ENCODE measurements around the gene CRIP3. TPM values are rescaled to one million over a fixed set of nuclear protein-coding genes. Genes with fewer than 3 reads are reported as not detected.

Gene CRIP3
- total RNA-seq, 1 experiment from 2014 or later: 44.7 TPM

- TF ChIP-seq, protein P1, sequence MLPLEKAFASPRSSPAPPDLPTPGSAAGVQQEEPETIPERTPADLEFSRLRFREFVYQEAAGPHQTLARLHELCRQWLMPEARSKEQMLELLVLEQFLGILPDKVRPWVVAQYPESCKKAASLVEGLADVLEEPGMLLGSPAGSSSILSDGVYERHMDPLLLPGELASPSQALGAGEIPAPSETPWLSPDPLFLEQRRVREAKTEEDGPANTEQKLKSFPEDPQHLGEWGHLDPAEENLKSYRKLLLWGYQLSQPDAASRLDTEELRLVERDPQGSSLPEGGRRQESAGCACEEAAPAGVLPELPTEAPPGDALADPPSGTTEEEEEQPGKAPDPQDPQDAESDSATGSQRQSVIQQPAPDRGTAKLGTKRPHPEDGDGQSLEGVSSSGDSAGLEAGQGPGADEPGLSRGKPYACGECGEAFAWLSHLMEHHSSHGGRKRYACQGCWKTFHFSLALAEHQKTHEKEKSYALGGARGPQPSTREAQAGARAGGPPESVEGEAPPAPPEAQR (CRISPR knock-in tag; IDR thresholded peaks at IDR 0.05): no peak
- no peak for TF ChIP-seq SOX15 (CRISPR knock-in tag; IDR thresholded peaks at IDR 0.05)
These were observed 19.9 kb upstream of the CRIP3 start (continued) for GRCh38 chr6:43328528-43328927.

DNA sequence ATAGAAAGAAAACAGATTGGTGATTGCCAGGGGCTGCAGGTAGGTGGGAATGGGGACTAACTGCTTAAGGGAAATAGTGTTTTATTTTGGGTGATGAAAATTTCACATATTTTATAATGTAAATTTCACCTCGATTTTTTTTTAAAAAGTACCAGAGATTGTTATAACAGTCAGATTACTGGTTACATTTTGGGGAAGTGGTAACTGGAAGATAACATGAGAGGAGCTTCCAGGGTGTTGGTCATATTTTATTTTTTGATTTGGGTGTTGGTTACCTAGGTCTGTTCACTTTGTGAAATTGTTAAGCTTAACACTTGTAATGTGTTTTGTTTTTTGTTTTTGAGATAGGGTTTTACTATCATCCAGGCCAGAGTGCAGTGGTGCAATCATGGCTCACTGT, 17.2 kb upstream of the CRIP3 start:
- H3K9me3 Mint-ChIP-seq: no peaks in the 10 kb centered on the region
- POLR2A ChIA-PET: no interaction called here
- H3K4me1 Mint-ChIP-seq: no peaks in the 10 kb centered on the region
- no peak overlapping the region for H3K27ac Mint-ChIP-seq
- H3K27me3 Mint-ChIP-seq (ENCODE audit: low read depth): no peaks in the 10 kb centered on the region
- TF ChIP-seq PREB (CRISPR knock-in tag; IDR thresholded peaks at IDR 0.05; ENCODE audit: borderline replicate concordance) (no peak), JUN (CRISPR knock-in tag; IDR thresholded peaks at IDR 0.05) (no peak), ZNF263 (CRISPR knock-in tag; IDR thresholded peaks at IDR 0.05; ENCODE audit: low read depth) (no peak), ZNF138 (CRISPR knock-in tag; conservative IDR thresholded peaks at IDR 0.05) (no peak), ZNF317 (CRISPR knock-in tag; IDR thresholded peaks at IDR 0.05; ENCODE audit: borderline replicate concordance, low read depth) (no peak), ZNF281 (CRISPR knock-in tag; IDR thresholded peaks at IDR 0.05) (no peak), RORB (CRISPR knock-in tag; IDR thresholded peaks at IDR 0.05) (no peak), FOXK1 (CRISPR knock-in tag; IDR thresholded peaks at IDR 0.05) (no peak), ATF2 (CRISPR knock-in tag; IDR thresholded peaks at IDR 0.05; ENCODE audit: borderline replicate concordance, low read depth) (no peak), ELF4 (CRISPR knock-in tag; IDR thresholded peaks at IDR 0.05; ENCODE audit: low read depth) (no peak)
- TF ChIP-seq, protein P2, sequence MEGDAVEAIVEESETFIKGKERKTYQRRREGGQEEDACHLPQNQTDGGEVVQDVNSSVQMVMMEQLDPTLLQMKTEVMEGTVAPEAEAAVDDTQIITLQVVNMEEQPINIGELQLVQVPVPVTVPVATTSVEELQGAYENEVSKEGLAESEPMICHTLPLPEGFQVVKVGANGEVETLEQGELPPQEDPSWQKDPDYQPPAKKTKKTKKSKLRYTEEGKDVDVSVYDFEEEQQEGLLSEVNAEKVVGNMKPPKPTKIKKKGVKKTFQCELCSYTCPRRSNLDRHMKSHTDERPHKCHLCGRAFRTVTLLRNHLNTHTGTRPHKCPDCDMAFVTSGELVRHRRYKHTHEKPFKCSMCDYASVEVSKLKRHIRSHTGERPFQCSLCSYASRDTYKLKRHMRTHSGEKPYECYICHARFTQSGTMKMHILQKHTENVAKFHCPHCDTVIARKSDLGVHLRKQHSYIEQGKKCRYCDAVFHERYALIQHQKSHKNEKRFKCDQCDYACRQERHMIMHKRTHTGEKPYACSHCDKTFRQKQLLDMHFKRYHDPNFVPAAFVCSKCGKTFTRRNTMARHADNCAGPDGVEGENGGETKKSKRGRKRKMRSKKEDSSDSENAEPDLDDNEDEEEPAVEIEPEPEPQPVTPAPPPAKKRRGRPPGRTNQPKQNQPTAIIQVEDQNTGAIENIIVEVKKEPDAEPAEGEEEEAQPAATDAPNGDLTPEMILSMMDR (IDR thresholded peaks at IDR 0.05): no peak
- no peak overlapping the region for H3K4me3 Mint-ChIP-seq
- CTCF ChIA-PET: interaction anchor here (1.0 to 1.3 kb wide), 3 partner anchors 9 to 61 kb away, joined by 3 to 4 read pairs (median 3); no protein-coding TSS in a partner anchor
- ATAC-seq (no peak), DNase-seq (ENCODE audit: low spot score) (no peak)
- no peaks in the 10 kb centered on the region for H3K36me3 Mint-ChIP-seq

DNA sequence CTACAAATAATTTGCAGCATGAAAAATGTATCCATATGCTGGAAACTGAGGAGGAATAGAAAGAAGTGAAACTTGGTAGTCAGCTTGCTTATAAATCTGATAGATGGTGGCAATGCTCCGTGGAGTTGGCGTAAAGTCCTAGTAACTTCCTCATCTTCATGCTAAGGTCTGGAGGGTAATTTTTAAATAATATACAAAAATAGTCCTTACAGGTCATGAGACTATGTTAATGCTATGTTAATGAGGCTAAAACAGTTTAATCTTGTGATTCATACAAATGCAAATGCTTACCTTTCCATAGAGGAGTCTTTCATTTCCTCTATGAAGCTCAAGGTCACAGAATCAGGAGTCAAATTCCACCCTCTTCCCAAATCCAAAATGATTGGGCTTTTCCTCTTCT, 9.4 kb upstream of the CRIP3 start:
- H3K36me3 Mint-ChIP-seq: no peaks in the 10 kb centered on the region
- DNase-seq (ENCODE audit: low spot score) (no peak), ATAC-seq (no peak)
- POLR2A ChIA-PET: no interaction called here
- H3K27me3 Mint-ChIP-seq (ENCODE audit: low read depth): no peaks in the 10 kb centered on the region; the same call in 1 of the 2 replicates
- H3K4me1 Mint-ChIP-seq: peaks cover 22% of the 10 kb centered on the region
- H3K9me3 Mint-ChIP-seq: 0 out of 2 replicates have a peak, but pooled peaks cover 4% of the 10 kb centered on the region
- CTCF ChIA-PET: interaction anchor here (0.9 to 2.5 kb wide), 7 partner anchors 10 to 89 kb away, joined by 3 to 17 read pairs (median 4); partner anchors contain the start of genes CRIP3 and DNPH1
- TF ChIP-seq NFE2L1 (CRISPR knock-in tag; IDR thresholded peaks at IDR 0.05): no peak
- no peak overlapping the region for H3K27ac Mint-ChIP-seq
- no peak overlapping the region for H3K4me3 Mint-ChIP-seq

Data from WTC11 (cell line).